Esophagus squamous epithelium (tissue), 5 donors: ENCODE data around the gene MLLT1. TPM values are rescaled to one million over a fixed set of nuclear protein-coding genes. Genes with fewer than 3 reads are reported as not detected.

Source experiments
- DNase-seq: peaks from one replicate; lab custom pipeline; 2025; lab: John Stamatoyannopoulos, UW
- H3K27ac ChIP-seq, 4 donors: fragments of 200-600 bp; sonication (generic); one replicate each; pipeline ENCODE4 v1.5.1; 2016 to 2019; ENCODE audit warnings: mild to moderate bottlenecking in 1 of 4
- H3K27me3 ChIP-seq, 4 donors: fragments of 200-600 bp; sonication (generic); 1 replicate in 3 of 4; 2 replicates in 1 of 4; pipeline versions ENCODE4 v1.5.1 to v1.6.0; 2017 to 2021; ENCODE audit warnings: antibody characterized with exemption in 1 of 4
- H3K36me3 ChIP-seq, 3 donors: fragments of 200-600 bp; sonication (generic); one replicate each; pipeline ENCODE4 v1.5.1; 2016 to 2019
- H3K4me1 ChIP-seq, 3 donors: fragments of 200-600 bp; sonication (generic); one replicate each; pipeline ENCODE4 v1.5.1; 2017 to 2019
- H3K4me3 ChIP-seq, 4 donors: fragments of 200-600 bp; sonication (generic); 1 replicate in 3 of 4; 2 replicates in 1 of 4; pipeline ENCODE4 v1.5.1; 2016 to 2019; ENCODE audit warnings: mild to moderate bottlenecking in 2 of 4, moderate library complexity in 1 of 4
- H3K9me3 ChIP-seq, 3 donors: fragments of 200-600 bp; sonication (generic); one replicate each; pipeline ENCODE4 v1.5.1; 2016 to 2019
- POLR2A ChIP-seq, 4 donors: fragments of 450-650 bp; IDR thresholded peaks; one replicate each; pipeline ENCODE4 v1.6.1; 2017; ENCODE audit warnings: antibody characterized with exemption in 4 of 4, mild to moderate bottlenecking in 4 of 4, moderate library complexity in 3 of 4
- WGBS, 2 donors: methylation state at CpG; one replicate each; pipeline ENCODE4 v1.1.5; 2018; 5-methylcytosine and 5-hydroxymethylcytosine counted together
- intact Hi-C: fragments of 100-400 bp; cut with DNase I; formaldehyde crosslinking; loops from one replicate; pipeline ENCODE4 v1.15.0; 2022
- total RNA-seq, 4 donors: library from RNA; depleted of rRNA; stranded (reverse); fragments of >200 nt; gene quantifications; one replicate each; pipeline ENCODE4 v1.1.0, GENCODE V29; 2016
- TF ChIP-seq, protein P1 (sequence below), 6 experiments: fragments of 450-650 bp in 4 of 6; fragments of 200-600 bp in 2 of 6; sonication (generic) in 2 of 6; IDR thresholded peaks; one replicate each; pipeline ENCODE4 v1.5.1; 2016 to 2019; ENCODE audit warnings: antibody characterized with exemption in 6 of 6, mild to moderate bottlenecking in 4 of 6, moderate library complexity in 4 of 6
- donor health status: DM: yes; HTN: yes; CAD: no.

MLLT1 gene
- total RNA-seq, 4 donors from 2014 or later: 10.3 to 20.1 (median 12.7) TPM

DNA sequence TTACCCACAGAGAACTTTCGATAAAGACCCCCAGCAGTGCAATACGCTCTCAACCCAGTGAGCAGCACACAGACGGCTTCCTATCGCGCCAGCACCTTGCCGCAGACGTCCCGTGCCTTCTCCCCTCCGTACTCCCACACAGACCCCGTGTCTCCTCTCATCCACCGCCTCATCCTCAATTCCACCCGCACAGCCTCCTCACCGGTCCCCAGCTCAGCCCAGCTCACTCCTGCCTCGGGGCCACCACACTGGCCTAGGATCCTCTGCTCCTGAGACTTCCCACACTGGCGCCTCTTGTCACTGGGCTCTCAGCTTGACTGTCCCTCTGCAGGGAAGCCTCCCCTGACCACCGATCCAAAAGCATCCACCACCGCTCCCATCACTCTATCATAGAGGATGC, 9.0 kb downstream of the MLLT1 start:
- WGBS, 2 donors: 93 to 96% methylated on average over 16 to 17 of the region's 17 CpGs
- H3K4me3 ChIP-seq: peak overlapping the region in 1 of 4 donors; percentile 55
- H3K9me3 ChIP-seq: no peaks in the 10 kb centered on the region
- no peaks in the 10 kb centered on the region for H3K27me3 ChIP-seq
- TF ChIP-seq, protein P1, sequence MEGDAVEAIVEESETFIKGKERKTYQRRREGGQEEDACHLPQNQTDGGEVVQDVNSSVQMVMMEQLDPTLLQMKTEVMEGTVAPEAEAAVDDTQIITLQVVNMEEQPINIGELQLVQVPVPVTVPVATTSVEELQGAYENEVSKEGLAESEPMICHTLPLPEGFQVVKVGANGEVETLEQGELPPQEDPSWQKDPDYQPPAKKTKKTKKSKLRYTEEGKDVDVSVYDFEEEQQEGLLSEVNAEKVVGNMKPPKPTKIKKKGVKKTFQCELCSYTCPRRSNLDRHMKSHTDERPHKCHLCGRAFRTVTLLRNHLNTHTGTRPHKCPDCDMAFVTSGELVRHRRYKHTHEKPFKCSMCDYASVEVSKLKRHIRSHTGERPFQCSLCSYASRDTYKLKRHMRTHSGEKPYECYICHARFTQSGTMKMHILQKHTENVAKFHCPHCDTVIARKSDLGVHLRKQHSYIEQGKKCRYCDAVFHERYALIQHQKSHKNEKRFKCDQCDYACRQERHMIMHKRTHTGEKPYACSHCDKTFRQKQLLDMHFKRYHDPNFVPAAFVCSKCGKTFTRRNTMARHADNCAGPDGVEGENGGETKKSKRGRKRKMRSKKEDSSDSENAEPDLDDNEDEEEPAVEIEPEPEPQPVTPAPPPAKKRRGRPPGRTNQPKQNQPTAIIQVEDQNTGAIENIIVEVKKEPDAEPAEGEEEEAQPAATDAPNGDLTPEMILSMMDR (IDR thresholded peaks at IDR 0.05): no peak
- no peak for TF ChIP-seq POLR2A (IDR thresholded peaks at IDR 0.05)
- peaks cover 3 to 45% (median 16%) of the 10 kb centered on the region in 3 donors for H3K36me3 ChIP-seq
- H3K27ac ChIP-seq: peak overlapping the region in 3 of 4 donors; percentile 81 to 95 (median 87)
- DNase-seq: no peak
- intact Hi-C loops: no loop called here
- peaks cover 58 to 85% (median 70%) of the 10 kb centered on the region in 3 donors for H3K4me1 ChIP-seq

DNA sequence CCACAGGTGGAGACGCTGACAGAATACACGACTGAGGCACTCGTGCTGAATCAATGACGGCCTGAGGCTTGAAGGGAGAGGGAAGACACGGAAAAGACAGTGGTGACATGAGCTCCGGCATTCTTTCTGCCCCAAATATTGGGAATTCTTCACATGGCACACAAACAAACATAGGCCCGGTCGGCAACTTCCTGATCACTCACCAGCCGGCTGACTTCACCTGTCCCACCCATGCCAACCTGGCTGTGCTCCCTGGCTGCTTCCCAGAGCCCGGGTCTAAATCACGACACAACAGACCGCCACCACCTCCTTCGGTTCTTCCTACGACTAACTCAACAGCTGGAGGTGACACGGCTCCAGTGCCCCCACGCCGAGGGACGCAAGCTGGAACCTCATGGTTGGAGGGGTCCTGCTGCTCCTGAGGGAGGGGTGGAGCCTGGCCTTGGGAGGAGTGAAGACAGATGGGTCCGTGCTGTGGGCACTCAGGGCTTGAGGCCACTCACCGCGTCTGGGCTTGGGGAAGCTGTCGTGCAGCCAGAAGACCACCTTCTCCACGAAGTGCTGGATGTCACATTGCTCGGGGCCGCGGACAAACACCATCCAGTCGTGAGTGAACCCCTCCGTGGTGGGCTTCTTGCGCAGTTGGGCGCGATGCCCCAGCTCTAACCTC, 9.6 kb downstream of the MLLT1 start:
- Histone ChIP-seq H3K36me3 (peaks cover 3 to 51% (median 16%) of the 10 kb centered on the region in 3 donors), H3K27me3 (no peaks in the 10 kb centered on the region), H3K9me3 (no peaks in the 10 kb centered on the region), H3K4me1 (peaks cover 57 to 79% (median 64%) of the 10 kb centered on the region in 3 donors), H3K27ac (peak overlapping the region in 2 of 4 donors; percentile 87 to 95), H3K4me3 (no peak overlapping the region)
- intact Hi-C loops: no loop called here
- TF ChIP-seq POLR2A (IDR thresholded peaks at IDR 0.05): no peak
- TF ChIP-seq, protein P1 (IDR thresholded peaks at IDR 0.05): no peak
- DNase-seq: no peak
- WGBS, 2 donors: 58 to 73% methylated on average over 14 to 18 of the region's 31 CpGs

DNA sequence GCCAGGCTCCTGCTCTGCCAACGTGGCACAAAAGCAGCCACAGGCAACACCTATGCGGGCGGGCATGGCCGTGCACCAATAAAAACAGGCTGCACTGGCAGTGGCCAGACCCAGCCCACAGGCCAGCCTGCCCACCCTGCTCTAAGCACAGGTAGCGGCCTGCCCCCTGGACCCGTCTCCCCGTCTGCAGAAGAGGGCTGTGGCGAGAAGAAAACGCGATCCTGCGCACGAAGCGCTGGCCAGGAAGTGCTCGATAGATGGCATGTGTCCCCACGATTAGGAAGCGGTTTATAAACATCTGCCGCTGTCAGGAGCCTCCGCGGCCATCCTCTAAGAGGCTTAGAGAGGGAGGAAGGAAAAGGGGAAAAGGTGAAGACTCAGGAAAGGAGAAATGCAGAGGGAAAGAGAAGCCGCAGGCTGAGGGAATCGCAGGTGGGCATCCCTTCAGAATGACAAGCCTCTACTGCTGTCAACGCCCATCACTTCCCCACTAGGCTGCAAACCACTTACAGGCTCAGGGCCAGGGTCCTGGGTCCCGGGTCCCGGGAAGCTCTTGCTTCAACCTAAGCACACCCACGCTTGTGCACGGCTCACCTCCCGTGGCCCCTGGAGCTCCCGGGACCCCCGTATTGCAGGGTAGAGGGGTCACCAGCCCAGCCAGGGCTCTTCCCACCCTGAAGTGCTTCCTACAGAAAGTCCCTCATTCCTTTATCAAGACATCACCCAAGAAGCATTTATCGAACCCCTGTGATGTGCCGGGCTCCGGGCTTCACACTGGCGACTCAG, 10.5 kb downstream of the MLLT1 start:
- intact Hi-C loops: no loop called here
- peak overlapping the region in 3 of 4 donors; percentile 11 to 48 (median 17) for H3K27ac ChIP-seq
- no peak overlapping the region for H3K4me3 ChIP-seq
- peaks cover 50 to 70% (median 54%) of the 10 kb centered on the region in 3 donors for H3K4me1 ChIP-seq
- peaks cover 3 to 55% (median 16%) of the 10 kb centered on the region in 3 donors for H3K36me3 ChIP-seq
- DNase-seq: no peak
- TF ChIP-seq, protein P1 (IDR thresholded peaks at IDR 0.05): no peak
- TF ChIP-seq POLR2A (IDR thresholded peaks at IDR 0.05): no peak
- H3K9me3 ChIP-seq: no peaks in the 10 kb centered on the region
- no peaks in the 10 kb centered on the region for H3K27me3 ChIP-seq
- WGBS, 2 donors: 62 to 80% methylated on average over 16 to 26 of the region's 33 CpGs

DNA sequence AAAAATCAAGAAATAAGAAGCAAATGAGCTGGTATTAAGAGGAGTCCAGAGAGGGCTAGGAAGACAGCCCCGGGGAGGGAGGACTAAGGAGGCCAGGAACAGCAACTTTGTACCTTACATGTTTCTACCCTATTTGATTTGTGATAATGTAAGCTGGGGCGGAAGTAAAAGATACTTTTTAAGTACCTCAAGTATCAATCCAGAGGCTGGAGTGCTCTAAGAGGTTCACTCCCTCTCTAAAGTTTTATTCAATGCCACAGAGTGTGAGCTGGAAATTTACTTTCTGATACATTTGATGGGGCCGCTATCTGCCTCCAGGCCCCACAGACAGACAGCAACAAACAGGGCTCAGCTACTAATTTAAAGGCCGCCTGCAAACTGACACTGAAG, 11.4 kb downstream of the MLLT1 start:
- Histone ChIP-seq H3K9me3 (no peaks in the 10 kb centered on the region), H3K4me1 (peaks cover 40 to 70% (median 46%) of the 10 kb centered on the region in 3 donors), H3K27ac (peak overlapping the region in 2 of 4 donors; percentile 17 to 48), H3K27me3 (no peaks in the 10 kb centered on the region), H3K4me3 (no peak overlapping the region), H3K36me3 (peaks cover 3 to 64% (median 16%) of the 10 kb centered on the region in 3 donors)
- intact Hi-C loops: no loop called here
- 39 to 56% methylated on average over 3 to 4 of the region's 4 CpGs for WGBS, 2 donors
- no peak for TF ChIP-seq POLR2A (IDR thresholded peaks at IDR 0.05)
- TF ChIP-seq, protein P1 (IDR thresholded peaks at IDR 0.05): no peak
- DNase-seq: no peak
